DMS79 treated with DMSO at 0.1 percent for 48 hours (cell line): ENCODE results near the gene UBE2S.
A peak's percentile ranks its signal among the peaks of the same experiment; 100 is the strongest.
"Not testable (repeated sequence)": the region's sequence is repeated elsewhere in the genome, so short reads cannot be mapped to it uniquely, and the experiment has no call there.

Experiments
- DNase-seq: peaks from one replicate; lab custom pipeline; 2025; lab: John Stamatoyannopoulos, UW

Gene UBE2S

GRCh38 chr19:55440411-55441105, 33.0 kb upstream of the UBE2S start:
- no peak for DNase-seq

GRCh38 chr19:55439052-55439451, 31.5 kb upstream of the UBE2S start:
- DNase-seq, result no peak

GRCh38 chr19:55437410-55437809, 29.8 kb upstream of the UBE2S start:
- DNase-seq, result peak; percentile 71

GRCh38 chr19:55436847-55437246, 29.3 kb upstream of the UBE2S start:
- no peak for DNase-seq

GRCh38 chr19:55435020-55435419, 27.4 kb upstream of the UBE2S start:
- no peak for DNase-seq

DNA sequence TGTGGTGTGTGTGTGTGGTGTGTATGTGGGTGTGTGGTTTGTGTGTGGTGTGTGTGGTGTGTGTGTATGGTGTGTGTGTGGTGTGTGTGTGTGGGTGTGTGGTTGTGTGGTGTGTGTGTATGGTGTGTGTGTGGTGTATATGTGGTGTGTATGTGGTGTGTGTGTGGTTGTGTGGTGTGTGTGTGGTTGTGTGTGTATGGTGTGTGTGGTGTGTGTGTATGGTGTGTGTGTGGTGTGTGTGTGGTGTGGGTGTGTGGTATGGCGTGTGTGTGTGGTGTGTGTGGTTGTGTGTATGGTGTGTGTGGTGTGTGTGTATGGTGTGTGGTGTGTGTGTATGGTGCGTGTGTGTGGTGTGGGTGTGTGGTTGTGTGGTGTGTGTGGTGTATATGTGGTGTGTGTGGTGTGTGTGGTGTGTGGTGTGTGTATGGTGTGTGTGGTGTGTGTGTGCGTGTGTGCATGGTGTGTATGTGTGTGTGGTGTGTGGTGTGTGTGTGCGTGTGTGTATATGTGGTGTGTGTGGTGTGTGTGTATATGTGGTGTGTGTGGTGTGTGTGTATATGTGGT, 26.9 kb upstream of the UBE2S start:
- DNase-seq, result no peak

DNA sequence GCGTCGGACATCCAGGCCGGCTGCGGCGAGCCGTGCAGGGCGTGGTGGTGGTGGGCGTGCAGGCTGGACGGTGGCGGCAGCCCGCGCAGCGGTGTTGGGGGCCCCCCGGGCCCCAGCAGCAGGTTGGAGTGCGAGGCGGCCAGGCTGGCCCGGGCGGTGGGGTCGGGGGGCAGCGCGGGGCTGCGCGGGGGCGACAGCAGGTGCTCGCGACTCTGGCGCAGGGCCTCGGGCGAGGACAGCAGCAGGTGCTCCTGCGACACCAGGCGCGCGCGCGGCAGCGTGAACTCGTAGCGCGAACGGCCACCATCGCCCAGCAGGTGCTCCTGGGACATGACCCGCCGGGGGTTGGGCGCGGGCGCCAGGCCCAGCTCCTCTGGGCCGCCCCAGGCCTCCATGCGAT, 25.7 kb upstream of the UBE2S start:
- no peak for DNase-seq

- DNase-seq, result no peak
Observed at GRCh38 chr19:55432241-55432959, 24.8 kb upstream of the UBE2S start.

- no peak for DNase-seq
Observed at GRCh38 chr19:55431183-55431582, 23.6 kb upstream of the UBE2S start.

GRCh38 chr19:55426042-55426441, 18.5 kb upstream of the UBE2S start:
- no peak for DNase-seq

GRCh38 chr19:55424518-55424917, 16.9 kb upstream of the UBE2S start:
- DNase-seq, result no peak

DNA sequence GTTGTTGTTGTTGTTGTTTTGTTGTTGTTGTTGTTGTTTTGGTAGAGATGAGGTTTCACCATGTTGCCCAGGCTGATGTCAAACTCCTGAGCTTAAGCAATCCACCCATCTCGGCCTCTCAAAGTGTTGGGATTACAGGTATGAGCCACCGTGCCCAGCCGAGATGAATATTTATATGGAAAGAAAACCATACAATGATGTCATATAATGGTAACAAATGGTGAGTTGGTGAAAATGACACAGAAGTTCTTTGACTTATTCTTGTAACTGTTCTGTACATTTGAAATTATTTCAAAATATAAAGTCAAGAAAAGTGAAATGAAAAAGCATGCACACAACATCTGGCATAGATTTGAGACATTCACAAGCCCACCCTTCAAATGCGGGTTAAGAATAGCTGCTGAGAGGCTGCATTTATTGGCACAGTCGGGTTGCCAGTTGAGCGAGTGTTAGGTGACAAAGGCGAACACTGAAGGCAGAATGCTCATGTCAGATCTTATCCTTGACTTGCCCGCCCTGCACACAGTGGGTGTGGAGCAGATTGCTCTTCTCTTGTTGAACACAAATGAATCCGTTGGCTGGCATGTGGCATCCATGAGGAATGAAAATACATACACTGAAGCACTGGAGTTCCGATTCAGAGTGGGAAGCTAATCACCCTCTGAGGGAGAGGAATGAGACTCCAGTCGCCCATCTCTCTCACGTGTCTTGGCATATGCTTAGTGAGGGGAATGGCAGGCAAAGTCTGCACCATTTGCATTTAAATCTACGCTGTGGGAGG, 15.8 kb upstream of the UBE2S start:
- DNase-seq, result no peak

DNA sequence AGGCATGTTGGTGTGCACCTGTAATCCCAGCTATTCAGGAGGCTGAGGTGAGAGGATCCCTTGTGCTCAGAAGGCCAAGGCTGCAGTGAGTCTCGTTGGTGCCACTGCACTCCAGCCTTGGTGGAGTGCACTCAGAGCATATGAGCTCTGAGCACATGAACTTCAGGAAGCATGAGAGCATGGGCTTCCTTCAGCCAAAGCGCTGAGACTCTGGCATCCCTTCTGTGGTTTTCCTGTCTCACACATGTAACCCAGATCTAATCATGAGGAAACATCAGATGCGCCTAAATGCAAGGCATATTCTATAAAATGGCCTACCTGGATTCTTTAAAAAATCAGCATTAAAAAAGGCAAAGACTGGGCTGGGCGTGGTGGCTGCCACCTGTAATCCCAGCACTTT, 13.7 kb upstream of the UBE2S start:
- DNase-seq, result not testable (repeated sequence)

DNA sequence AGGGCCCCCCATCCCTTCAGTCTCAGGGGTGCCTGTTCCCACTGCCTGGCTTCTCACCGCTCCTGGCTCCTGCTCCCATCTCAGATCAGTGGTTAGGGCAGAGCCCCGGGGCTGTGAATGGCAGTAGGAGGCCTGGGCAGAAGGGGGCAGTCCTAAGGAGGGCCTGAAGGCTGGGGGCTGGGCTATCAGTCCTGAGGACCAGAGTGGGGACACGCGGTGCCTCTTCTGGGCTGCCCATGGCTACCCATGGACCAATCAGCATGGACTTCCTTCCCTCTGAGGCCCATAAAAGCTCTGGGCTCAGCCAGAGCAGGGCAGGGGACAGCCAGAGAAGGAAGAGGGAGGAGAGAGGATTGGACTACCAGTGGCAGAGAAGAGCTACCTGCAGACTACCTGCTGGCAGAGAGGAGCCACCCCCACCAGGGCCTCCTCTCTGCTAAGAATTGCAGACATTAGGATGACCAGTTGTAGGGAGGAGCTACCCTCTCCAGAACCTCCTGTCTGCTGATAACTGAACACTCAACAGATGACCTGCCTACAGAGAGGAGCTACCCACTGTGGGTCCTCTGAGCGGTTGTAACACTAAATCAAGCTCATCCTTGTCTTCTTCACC, 12.1 kb upstream of the UBE2S start:
- no peak for DNase-seq

GRCh38 chr19:55419103-55419502, 11.5 kb upstream of the UBE2S start:
- DNase-seq, result no peak

DNA sequence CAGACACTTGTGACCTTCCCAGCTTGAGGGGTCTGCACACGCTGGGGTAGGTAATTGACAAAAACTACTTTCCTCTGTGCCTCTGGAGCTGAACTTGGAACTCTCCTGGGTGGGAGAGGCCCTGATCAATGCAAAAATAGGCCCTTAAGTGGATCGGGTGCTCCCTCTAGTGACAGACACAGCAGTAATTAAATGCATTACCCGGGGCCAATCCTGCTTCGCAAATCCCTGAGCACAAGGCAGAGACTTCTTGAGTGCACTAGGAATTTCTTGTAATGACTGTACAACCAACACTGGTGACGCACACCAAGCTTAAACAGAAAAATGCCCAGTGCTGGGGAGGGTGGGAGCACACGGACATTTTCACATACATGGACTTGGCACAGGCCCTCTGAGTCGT, 10.6 kb upstream of the UBE2S start:
- DNase-seq, result peak; percentile 36

GRCh38 chr19:55410168-55410567, 2.6 kb upstream of the UBE2S start:
- no peak for DNase-seq

DNA sequence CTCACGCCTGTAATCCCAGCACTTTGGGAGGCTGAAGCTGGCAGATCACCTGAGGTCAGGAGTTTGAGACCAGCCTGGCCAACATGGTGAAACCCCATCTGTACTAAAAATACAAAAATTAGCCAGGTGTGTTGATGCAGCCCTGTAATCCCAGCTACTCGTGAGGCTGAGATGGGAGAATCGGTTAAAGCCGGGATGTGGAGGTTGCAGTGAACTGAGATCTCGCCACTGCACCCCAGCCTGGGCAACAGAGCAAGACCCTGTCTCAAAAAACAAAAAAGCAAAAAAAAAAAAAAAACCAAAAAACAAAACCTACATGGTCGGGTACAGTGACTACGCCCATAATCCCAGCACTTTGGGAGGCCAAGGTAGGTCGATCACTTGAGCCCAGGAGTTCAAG, 1.6 kb upstream of the UBE2S start:
- DNase-seq, result not testable (repeated sequence)

DNA sequence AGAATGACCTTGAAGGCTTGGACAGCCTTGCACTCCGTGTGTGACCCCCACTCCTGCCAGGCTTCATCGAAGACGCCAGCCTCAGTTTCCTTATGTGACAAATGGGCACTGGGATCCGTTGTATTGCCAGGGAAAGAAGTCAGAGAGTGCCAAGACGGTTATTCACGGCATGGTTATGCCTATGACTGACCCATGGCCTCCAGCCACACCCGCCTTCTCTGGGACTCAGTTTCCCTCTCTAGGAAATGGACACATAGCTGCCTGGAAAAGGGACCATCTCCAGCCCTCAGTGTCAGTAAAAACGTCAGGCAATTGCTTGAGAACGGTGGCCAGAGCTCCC, 915 bp upstream of the UBE2S start:
- DNase-seq, result no peak

- DNase-seq, result peak; percentile 98
Observed at GRCh38 chr19:55407800-55408532, 378 bp upstream of the UBE2S start.

DNA sequence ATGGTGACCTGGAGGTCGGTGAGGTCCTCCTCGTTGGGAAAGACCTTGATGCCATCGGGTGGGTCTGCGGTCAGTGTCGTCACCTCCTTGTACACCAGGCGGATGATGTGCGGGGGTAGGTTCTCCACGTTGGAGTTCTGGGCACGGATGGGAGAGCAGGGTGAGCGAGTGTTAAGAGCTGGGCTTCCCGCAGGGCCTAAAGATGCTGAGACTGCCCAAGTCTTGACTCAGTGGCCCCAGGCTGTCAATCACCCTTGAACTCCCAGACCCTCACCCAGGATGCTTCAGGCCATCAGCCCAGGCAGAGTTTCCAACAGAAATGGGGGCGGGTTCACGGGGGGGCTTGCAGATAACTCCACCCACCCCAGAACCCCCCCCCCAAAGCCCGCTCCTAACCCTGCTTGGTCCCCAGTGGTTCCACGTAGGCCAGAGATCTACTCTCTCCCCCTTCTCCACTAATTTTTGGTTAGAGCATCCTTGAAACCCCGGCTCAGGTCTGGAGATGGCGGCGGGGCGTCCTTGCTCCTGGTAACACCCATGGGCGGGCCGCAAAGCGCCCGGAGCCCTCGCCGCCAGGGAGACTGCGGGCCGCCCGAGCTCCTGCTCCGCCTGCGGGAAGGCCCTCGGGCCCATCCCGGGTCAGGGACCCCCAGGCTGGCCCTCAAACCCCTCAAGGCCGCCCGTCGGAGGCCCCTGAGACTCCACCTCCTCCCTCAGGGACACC, 600 bp downstream of the UBE2S start:
- DNase-seq, result no peak
